ENCODE measurements around the gene TFF1.

Gene TFF1

GRCh38 chr21:42398436-42399028, 32.2 kb upstream of the TFF1 start:
- no peak for DNase-seq (ENCODE audit: low read depth)

- DNase-seq (ENCODE audit: low read depth): no peak
Observed at GRCh38 chr21:42397746-42398394, 31.5 kb upstream of the TFF1 start.

GRCh38 chr21:42396799-42397745, 30.7 kb upstream of the TFF1 start:
- DNase-seq (ENCODE audit: low read depth): no peak

- no peak for DNase-seq (ENCODE audit: low read depth)
Observed at GRCh38 chr21:42395905-42396651, 29.7 kb upstream of the TFF1 start, which contains the start of gene TMPRSS3. Gene TMPRSS3 (minus strand): TSS chr21:42396052. CDS start chr21:42395417, 635 bp downstream.

GRCh38 chr21:42395302-42395701, 29.0 kb upstream of the TFF1 start:
- DNase-seq (ENCODE audit: low read depth): no peak

GRCh38 chr21:42393443-42393950, 27.2 kb upstream of the TFF1 start:
- no peak for DNase-seq (ENCODE audit: low read depth)

- no peak for DNase-seq (ENCODE audit: low read depth)
Observed at GRCh38 chr21:42392731-42393442, 26.6 kb upstream of the TFF1 start.

GRCh38 chr21:42391297-42391696, 25.0 kb upstream of the TFF1 start:
- no peak for DNase-seq (ENCODE audit: low read depth)

GRCh38 chr21:42390696-42391095, 24.4 kb upstream of the TFF1 start:
- no peak for DNase-seq (ENCODE audit: low read depth)

GRCh38 chr21:42390193-42390592, 23.9 kb upstream of the TFF1 start:
- no peak for DNase-seq (ENCODE audit: low read depth)

- DNase-seq (ENCODE audit: low read depth): no peak
Observed at GRCh38 chr21:42389449-42389835, 23.1 kb upstream of the TFF1 start.

- DNase-seq (ENCODE audit: low read depth): no peak
Observed at GRCh38 chr21:42388740-42389448, 22.6 kb upstream of the TFF1 start.

- DNase-seq (ENCODE audit: low read depth): no peak
Observed at GRCh38 chr21:42387843-42388340, 21.6 kb upstream of the TFF1 start.

GRCh38 chr21:42387164-42387563, 20.8 kb upstream of the TFF1 start:
- no peak for DNase-seq (ENCODE audit: low read depth)

GRCh38 chr21:42386034-42386591, 19.8 kb upstream of the TFF1 start:
- DNase-seq (ENCODE audit: low read depth): no peak

- no peak for DNase-seq (ENCODE audit: low read depth)
Observed at GRCh38 chr21:42385619-42386018, 19.3 kb upstream of the TFF1 start.

GRCh38 chr21:42384989-42385388, 18.7 kb upstream of the TFF1 start:
- DNase-seq (ENCODE audit: low read depth): no peak

GRCh38 chr21:42384156-42384945, 18.0 kb upstream of the TFF1 start:
- no peak for DNase-seq (ENCODE audit: low read depth)

GRCh38 chr21:42383331-42383730, 17.0 kb upstream of the TFF1 start:
- no peak for DNase-seq (ENCODE audit: low read depth)

Data from GM04503 (cell line).